Liver (tissue), 9 donors: ENCODE results near the gene SOX11. TPM values are rescaled to one million over a fixed set of nuclear protein-coding genes. Genes with fewer than 3 reads are reported as not detected.

Source experiments
- DNase-seq: peaks from one replicate; pipeline ENCODE4 v3.0.0-alpha.2; 2017; ENCODE audit warnings: low spot score
- H3K27ac ChIP-seq, 2 donors: one replicate each; pipeline ENCODE4 v1.7.0; 2013; ENCODE audit warnings: inconsistent platforms in 2 of 2, low read length in 2 of 2, control low read depth in 1 of 2, low read depth in 1 of 2, mild to moderate bottlenecking in 1 of 2
- H3K27me3 ChIP-seq, 4 donors: one replicate each; pipeline versions ENCODE4 v1.6.1 to v1.7.0; 2013; ENCODE audit warnings: low read length in 3 of 4, inconsistent platforms in 1 of 4, mild to moderate bottlenecking in 1 of 4, moderate library complexity in 1 of 4; ENCODE audit not compliant: control insufficient read depth in 4 of 4, insufficient read depth in 4 of 4
- H3K36me3 ChIP-seq, 4 donors: one replicate each; pipeline versions ENCODE4 v1.6.1 to v1.7.0; 2013; ENCODE audit warnings: low read length in 3 of 4, mild to moderate bottlenecking in 3 of 4, low read depth in 1 of 4, moderate library complexity in 1 of 4; ENCODE audit not compliant: control insufficient read depth in 4 of 4, insufficient read depth in 3 of 4
- H3K4me1 ChIP-seq, 4 donors: one replicate each; pipeline versions ENCODE4 v1.6.1 to v1.7.0; 2013; ENCODE audit warnings: low read length in 3 of 4, mild to moderate bottlenecking in 3 of 4, moderate library complexity in 1 of 4; ENCODE audit not compliant: control insufficient read depth in 4 of 4, insufficient read depth in 4 of 4
- H3K4me3 ChIP-seq, 3 donors: one replicate each; pipeline versions ENCODE4 v1.6.1 to v1.7.0; 2013; ENCODE audit warnings: low read length in 3 of 3, control low read depth in 1 of 3, low read depth in 1 of 3, mild to moderate bottlenecking in 1 of 3
- H3K9ac ChIP-seq, 2 donors: one replicate each; pipeline ENCODE4 v1.7.0; 2013; ENCODE audit warnings: low read length in 2 of 2, mild to moderate bottlenecking in 2 of 2, moderate library complexity in 2 of 2, control low read depth in 1 of 2, low read depth in 1 of 2
- H3K9me3 ChIP-seq, 4 donors: one replicate each; pipeline versions ENCODE4 v1.6.1 to v1.7.0; 2013; ENCODE audit warnings: low read length in 3 of 4; ENCODE audit not compliant: control insufficient read depth in 4 of 4
- ATF3 ChIP-seq: IDR thresholded peaks from 2 replicates; pipeline ENCODE4 v1.6.1; 2016; ENCODE audit warnings: antibody characterized with exemption
- CTCF ChIP-seq: fragments of 150-350 bp; IDR thresholded peaks from 2 replicates; pipeline ENCODE4 v1.5.1; 2017; ENCODE audit warnings: improper control_type of control experiment, low read depth, low read length; ENCODE audit not compliant: missing input control
- EGR1 ChIP-seq, 2 donors: IDR thresholded peaks; 2 replicates each; pipeline ENCODE4 v1.6.1; 2016 to 2018; ENCODE audit warnings: antibody characterized with exemption in 2 of 2, low read depth in 2 of 2
- FOXA2 ChIP-seq: IDR thresholded peaks from 2 replicates; pipeline ENCODE4 v1.6.1; 2016; ENCODE audit warnings: antibody characterized with exemption
- GABPA ChIP-seq, 2 donors: IDR thresholded peaks in 1 of 2; conservative IDR thresholded peaks in 1 of 2; 2 replicates each; pipeline ENCODE4 v1.6.1; 2016; ENCODE audit warnings: antibody characterized with exemption in 2 of 2, mild to moderate bottlenecking in 1 of 2, moderate library complexity in 1 of 2
- HNF4A ChIP-seq, 2 donors: conservative IDR thresholded peaks; 2 replicates each; pipeline ENCODE4 v1.6.1; 2016; ENCODE audit warnings: antibody characterized with exemption in 2 of 2, mild to moderate bottlenecking in 2 of 2
- HNF4G ChIP-seq: IDR thresholded peaks from 2 replicates; pipeline ENCODE4 v1.6.1; 2016; ENCODE audit warnings: antibody characterized with exemption
- JUND ChIP-seq, 2 donors: IDR thresholded peaks; 2 replicates each; pipeline ENCODE4 v1.6.1; 2016; ENCODE audit warnings: antibody characterized with exemption in 2 of 2
- MAX ChIP-seq: IDR thresholded peaks from 2 replicates; pipeline ENCODE4 v1.6.1; 2016; ENCODE audit warnings: antibody characterized with exemption
- NR2F2 ChIP-seq: IDR thresholded peaks from 2 replicates; pipeline ENCODE4 v1.6.1; 2016; ENCODE audit warnings: antibody characterized with exemption
- RAD21 ChIP-seq, 2 donors: IDR thresholded peaks; 2 replicates each; pipeline ENCODE4 v1.6.1; 2016; ENCODE audit warnings: antibody characterized with exemption in 2 of 2, mild to moderate bottlenecking in 2 of 2
- REST ChIP-seq: IDR thresholded peaks from 2 replicates; pipeline ENCODE4 v1.6.1; 2016; ENCODE audit warnings: antibody characterized with exemption, mild to moderate bottlenecking
- RXRA ChIP-seq, 2 donors: IDR thresholded peaks; 2 replicates each; pipeline ENCODE4 v1.6.1; 2017 to 2018; ENCODE audit warnings: antibody characterized with exemption in 2 of 2, mild to moderate bottlenecking in 1 of 2
- SP1 ChIP-seq: IDR thresholded peaks from 2 replicates; pipeline ENCODE4 v1.6.1; 2018; ENCODE audit warnings: antibody characterized with exemption, mild to moderate bottlenecking
- TAF1 ChIP-seq: conservative IDR thresholded peaks from 2 replicates; pipeline ENCODE4 v1.6.1; 2016; ENCODE audit warnings: antibody characterized with exemption, mild to moderate bottlenecking
- YY1 ChIP-seq: IDR thresholded peaks from 2 replicates; pipeline ENCODE4 v1.6.1; 2016; ENCODE audit warnings: antibody characterized with exemption, mild to moderate bottlenecking
- WGBS: extraction: QIAGEN DNeasy Blood & Tissue Kit; methylation state at CpG from one replicate; pipeline ENCODE4 v1.1.7; 2013; 5-methylcytosine and 5-hydroxymethylcytosine counted together
- polyA plus RNA-seq, 2 donors: library from polyadenylated mRNA; stranded (reverse) in 1 of 2; unstranded in 1 of 2; fragments of 200-250 nt in 1 of 2; fragments of >200 nt in 1 of 2; fragmentation: Nextera tagmentation in 1 of 2; extraction: Ambion mirVana in 1 of 2; gene quantifications; one replicate each; pipeline versions ENCODE4 v1.2.1 to v1.2.3, GENCODE V29; 2013 to 2015
- total RNA-seq, 2 donors: library from RNA; depleted of rRNA; stranded (reverse); fragments of >200 nt; gene quantifications; one replicate each; pipeline ENCODE4 v1.2.3, GENCODE V29; 2014
- TF ChIP-seq, protein P1 (sequence below): IDR thresholded peaks from 2 replicates; pipeline ENCODE4 v1.6.1; 2016; ENCODE audit warnings: antibody characterized with exemption
- donor health status: healthy.
- donor health status: healthy.
- donor health status: healthy.
- donor health status: healthy.
- donor health status: healthy.

Gene SOX11
- total and polyA plus RNA-seq, 4 donors = 0.09 TPM; not detected in 3

- 59% methylated on average over 2 of the region's 2 CpGs for WGBS
- Histone ChIP-seq H3K9ac (no peak overlapping the region), H3K4me1 (no peaks in the 10 kb centered on the region), H3K27ac (no peak overlapping the region), H3K9me3 (peaks cover 0 to 2% (median 0%) of the 10 kb centered on the region in 4 donors), H3K4me3 (no peak overlapping the region), H3K36me3 (no peaks in the 10 kb centered on the region), H3K27me3 (peaks cover 0 to 10% (median 1%) of the 10 kb centered on the region in 4 donors)
- no peak for DNase-seq
- no peak for TF ChIP-seq EGR1 (IDR thresholded peaks at IDR 0.05; ENCODE audit: low read depth in 2 of 2)
- no peak for TF ChIP-seq RAD21 (IDR thresholded peaks at IDR 0.05)
- no peak for TF ChIP-seq HNF4G
- TF ChIP-seq REST = no peak
- no peak for TF ChIP-seq ATF3
- TF ChIP-seq GABPA (IDR thresholded peaks at IDR 0.05 in 1 of 2, conservative IDR thresholded peaks at IDR 0.05 in 1 of 2) = no peak
- TF ChIP-seq RXRA (IDR thresholded peaks at IDR 0.05) = no peak
- TF ChIP-seq TAF1 = no peak
- no peak for TF ChIP-seq CTCF
- TF ChIP-seq JUND (IDR thresholded peaks at IDR 0.05) = no peak
- TF ChIP-seq YY1 = no peak
Measured at GRCh38 chr2:5730386-5730785, 38.2 kb downstream of the SOX11 start.

DNA sequence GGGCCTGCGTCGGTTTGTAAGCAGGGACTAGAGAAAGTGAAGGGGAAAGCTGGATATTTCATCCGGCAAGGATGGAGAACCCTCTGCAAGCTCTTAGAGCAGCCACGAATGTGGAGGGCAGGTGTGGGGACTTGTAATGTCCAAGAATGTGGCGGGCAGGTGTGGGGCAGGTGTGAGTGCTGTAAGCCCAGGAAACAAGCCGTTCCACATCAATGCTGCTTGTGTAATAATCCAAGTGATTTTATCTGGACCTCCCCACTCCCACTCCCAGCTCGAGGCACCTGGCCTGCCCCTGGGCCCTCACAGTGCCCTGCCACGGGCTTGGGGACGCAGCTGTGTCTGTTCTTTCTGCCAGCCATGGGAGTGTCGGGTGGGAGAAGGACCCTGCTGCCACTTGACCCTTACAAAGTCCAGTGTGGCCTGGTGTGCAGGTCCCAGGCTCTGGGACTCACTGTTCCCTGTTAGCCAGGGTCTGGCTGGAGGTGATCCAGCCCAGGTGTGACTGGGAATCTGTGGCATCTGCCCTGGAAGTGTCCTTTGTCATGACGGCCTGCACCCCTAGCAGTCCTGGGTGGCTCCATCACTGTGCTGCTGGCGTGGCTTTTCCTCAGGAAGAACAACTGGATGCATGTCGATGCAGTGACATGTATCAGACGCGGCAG is 42.8 kb downstream of the SOX11 start:
- H3K27me3 ChIP-seq = peaks cover 0 to 8% (median 2%) of the 10 kb centered on the region in 4 donors
- DNase-seq = no peak
- WGBS = 74% methylated on average over 15 of the region's 15 CpGs
- H3K9ac ChIP-seq = no peak overlapping the region
- no peaks in the 10 kb centered on the region for H3K36me3 ChIP-seq
- H3K9me3 ChIP-seq = peaks cover 0 to 2% (median 0%) of the 10 kb centered on the region in 4 donors
- H3K4me3 ChIP-seq = no peak overlapping the region
- TF ChIP-seq SP1 = no peak
- no peak for TF ChIP-seq ATF3
- TF ChIP-seq, protein P1, sequence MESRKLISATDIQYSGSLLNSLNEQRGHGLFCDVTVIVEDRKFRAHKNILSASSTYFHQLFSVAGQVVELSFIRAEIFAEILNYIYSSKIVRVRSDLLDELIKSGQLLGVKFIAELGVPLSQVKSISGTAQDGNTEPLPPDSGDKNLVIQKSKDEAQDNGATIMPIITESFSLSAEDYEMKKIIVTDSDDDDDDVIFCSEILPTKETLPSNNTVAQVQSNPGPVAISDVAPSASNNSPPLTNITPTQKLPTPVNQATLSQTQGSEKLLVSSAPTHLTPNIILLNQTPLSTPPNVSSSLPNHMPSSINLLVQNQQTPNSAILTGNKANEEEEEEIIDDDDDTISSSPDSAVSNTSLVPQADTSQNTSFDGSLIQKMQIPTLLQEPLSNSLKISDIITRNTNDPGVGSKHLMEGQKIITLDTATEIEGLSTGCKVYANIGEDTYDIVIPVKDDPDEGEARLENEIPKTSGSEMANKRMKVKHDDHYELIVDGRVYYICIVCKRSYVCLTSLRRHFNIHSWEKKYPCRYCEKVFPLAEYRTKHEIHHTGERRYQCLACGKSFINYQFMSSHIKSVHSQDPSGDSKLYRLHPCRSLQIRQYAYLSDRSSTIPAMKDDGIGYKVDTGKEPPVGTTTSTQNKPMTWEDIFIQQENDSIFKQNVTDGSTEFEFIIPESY = no peak
- no peak for TF ChIP-seq MAX
- no peak for TF ChIP-seq JUND (IDR thresholded peaks at IDR 0.05)
- TF ChIP-seq TAF1 = no peak
- TF ChIP-seq HNF4A (conservative IDR thresholded peaks at IDR 0.05) = no peak
- TF ChIP-seq RAD21 (IDR thresholded peaks at IDR 0.05) = no peak
- TF ChIP-seq RXRA (IDR thresholded peaks at IDR 0.05) = no peak
- no peak for TF ChIP-seq HNF4G
- TF ChIP-seq YY1 = no peak
- TF ChIP-seq FOXA2 = no peak
- TF ChIP-seq EGR1 (IDR thresholded peaks at IDR 0.05; ENCODE audit: low read depth in 2 of 2) = no peak
- TF ChIP-seq NR2F2 = no peak
- no peaks in the 10 kb centered on the region for H3K4me1 ChIP-seq
- H3K27ac ChIP-seq = no peak overlapping the region
